Measurements from ENCODE around the gene LHB.

The LHB gene

DNA sequence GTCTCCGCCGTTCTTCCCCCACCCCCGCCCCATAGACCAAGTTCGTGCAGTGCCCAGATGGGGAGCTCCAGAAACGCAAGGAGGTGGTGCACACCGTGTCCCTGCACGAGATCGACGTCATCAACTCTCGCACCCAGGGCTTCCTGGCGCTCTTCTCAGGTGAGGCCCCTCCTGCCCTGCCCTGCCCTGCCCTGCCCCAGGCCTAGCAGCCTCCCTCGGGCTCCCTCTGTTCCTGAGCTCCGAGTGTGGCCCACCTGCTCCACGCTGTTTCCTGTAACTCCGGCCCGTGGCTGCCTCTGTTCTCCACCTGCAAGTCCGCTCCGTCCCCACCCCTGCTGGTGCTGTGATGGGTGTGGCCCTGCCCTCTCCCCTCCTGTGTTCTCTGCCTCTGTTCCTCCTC lies 6.4 kb downstream of the LHB start:
- DNase-seq (ENCODE audit: low read depth, low spot score) = no peak

DNA sequence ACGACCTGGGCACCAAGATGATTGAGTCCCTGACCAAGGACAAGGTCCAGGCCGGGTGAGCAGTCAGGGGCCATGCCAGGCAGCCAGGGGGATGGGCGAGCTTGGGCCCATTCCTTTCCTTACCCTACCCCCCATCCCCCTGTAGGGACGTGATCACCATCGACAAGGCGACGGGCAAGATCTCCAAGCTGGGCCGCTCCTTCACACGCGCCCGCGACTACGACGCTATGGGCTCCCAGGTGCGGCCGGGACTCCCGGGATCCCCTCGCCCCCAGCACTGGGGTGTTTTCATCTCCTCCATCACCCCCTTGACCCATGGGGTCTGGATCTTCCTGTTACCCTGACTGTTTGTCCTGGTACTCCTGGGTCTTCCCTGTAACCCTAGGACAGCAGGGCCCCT lies 7.1 kb downstream of the LHB start:
- no peak for DNase-seq (ENCODE audit: low read depth, low spot score)

DNA sequence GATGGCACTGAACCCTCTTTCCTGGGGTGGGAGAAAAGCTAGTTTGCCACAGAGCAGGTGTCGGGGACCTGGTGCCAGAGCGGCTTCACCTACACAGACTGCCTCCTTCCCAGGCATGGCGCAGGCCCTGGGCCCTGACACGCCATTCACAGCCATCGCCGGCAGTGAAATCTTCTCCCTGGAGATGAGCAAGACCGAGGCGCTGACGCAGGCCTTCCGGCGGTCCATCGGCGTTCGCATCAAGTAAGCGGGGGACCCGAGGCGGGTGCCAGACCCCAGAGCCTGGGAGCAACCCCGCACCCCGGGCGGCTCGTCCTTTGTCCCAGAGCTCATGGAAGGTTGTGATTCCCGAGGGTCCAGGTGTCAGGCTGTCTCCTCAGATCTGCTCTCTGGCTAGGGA lies 10.0 kb downstream of the LHB start:
- no peak for DNase-seq (ENCODE audit: low read depth, low spot score)

DNA sequence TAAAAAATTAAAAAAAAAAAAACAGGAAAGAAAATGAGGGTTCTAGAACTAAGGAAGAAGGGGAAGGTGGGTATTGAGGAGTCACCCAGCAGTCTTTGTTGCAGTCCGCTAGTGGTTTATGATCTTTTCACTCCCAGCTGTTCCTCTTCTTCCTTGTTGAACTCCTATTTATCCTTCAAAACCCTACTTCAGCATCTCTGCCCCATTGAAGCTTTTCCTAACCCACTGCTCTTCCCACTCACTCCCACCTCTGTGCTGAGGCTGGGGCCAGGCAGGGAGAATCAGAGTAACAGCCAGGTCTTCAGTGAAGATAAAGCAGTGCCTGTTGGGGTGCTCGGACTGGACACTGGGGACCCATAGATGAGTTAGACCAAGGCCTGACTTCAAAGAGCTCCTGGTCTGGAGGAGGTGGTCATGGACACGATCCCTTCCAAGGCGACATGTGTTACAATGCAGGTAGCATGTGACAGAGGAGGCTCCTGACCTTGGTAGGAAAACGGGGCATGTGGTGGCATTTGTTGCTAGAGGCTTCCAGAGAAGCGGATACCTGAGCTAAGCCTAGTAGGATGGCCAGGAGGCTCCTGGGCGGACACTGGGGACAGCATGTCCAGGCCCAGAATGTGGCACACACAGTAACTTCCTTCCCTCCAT lies 11.8 kb downstream of the LHB start:
- DNase-seq (ENCODE audit: low read depth, low spot score) = no peak

DNA sequence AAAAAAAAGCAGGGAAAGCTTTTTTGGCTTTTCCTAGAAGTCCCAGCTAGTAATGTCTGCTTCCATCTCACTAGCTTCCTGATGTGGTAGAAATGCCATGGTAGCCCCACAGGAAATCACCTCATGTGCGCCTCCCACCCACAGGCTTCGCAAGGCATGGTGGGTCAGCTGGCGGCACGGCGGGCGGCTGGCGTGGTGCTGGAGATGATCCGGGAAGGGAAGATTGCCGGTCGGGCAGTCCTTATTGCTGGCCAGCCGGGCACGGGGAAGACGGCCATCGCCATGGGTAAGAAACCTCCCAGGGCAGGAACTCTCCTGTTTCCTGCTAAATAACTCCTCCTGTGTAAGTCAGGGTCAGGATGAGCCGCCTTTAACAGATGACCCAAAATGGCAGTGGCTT lies 12.8 kb downstream of the LHB start:
- DNase-seq (ENCODE audit: low read depth, low spot score) = no peak

DNA sequence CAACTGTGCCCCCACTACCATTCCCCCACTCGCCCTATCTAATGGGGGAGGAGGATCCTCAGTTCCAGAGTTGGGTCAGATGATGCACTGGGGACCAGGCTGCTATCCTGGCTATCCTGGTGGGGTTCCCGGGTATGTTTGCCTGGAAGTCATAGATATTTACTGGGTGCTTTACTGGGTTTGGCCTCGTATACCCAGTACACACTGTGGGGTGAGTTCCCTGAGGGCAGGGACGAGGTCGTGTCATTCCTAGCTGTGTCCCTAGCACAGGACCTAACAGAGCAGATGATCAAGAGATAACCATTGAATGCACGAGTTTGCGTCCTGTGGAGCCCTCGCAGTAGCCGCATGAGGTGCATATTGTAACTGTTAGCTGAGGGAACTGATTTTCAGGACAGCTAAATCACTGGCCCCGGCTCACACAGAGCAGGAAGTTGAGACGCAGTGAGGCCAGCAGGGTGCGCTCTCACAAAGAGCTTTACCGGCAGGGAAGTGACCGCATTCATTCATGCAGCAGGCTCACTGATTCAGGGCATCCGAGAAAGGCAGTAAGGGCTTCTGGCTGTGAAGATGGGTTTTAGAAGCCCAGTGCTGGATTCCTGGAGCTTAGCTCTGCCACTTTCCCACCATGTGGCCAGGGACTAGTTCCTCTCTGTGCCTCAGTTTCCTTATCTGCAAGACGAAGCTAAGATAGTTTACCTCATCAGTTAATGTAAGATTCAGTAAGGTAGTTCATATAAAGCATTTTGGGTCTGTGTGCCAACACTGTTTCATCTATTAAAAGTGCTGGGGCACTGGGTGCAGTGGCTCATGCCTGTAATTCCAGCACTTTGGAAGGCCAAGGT lies 17.2 kb downstream of the LHB start:
- peak; percentile 46 for DNase-seq (ENCODE audit: low read depth, low spot score)

DNA sequence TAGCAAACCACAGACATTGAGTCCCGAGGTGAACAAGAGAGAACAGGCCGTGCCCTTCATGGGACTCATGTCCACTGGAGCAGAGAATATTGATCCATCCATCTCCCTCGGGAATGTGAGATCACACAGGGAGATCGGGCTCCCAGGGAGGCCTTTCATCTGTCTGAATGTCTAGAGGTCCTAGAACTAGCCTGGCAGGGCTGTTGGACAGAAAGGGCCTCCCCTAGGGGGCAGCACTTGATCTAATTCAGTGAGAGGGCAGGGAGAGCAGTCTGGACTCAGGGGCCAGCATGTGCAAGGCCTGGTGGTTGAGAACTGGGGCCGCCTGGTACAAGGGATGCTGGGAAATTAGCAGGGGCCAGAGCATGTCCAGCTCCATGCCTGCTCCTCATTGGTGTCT lies 18.9 kb downstream of the LHB start:
- no peak for DNase-seq (ENCODE audit: low read depth, low spot score)

DNA sequence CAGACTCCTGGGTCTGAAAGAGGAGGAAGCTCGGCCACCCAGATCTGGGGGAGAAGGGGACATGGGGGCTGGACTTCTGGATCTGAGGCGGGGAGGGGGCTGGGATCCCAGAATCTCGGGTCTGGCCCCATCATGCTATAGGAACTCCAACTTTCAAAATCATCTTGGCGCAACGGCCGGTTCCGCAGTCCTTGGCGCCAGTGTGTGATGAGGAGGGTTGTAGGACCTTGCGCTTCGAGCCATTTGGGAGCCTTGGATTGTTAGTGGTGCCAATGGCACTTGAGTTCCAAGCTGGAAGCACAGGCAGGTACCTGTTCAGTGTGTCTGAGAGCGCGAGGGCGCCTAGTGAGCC lies 22.9 kb downstream of the LHB start:
- DNase-seq (ENCODE audit: low read depth, low spot score) = no peak

DNA sequence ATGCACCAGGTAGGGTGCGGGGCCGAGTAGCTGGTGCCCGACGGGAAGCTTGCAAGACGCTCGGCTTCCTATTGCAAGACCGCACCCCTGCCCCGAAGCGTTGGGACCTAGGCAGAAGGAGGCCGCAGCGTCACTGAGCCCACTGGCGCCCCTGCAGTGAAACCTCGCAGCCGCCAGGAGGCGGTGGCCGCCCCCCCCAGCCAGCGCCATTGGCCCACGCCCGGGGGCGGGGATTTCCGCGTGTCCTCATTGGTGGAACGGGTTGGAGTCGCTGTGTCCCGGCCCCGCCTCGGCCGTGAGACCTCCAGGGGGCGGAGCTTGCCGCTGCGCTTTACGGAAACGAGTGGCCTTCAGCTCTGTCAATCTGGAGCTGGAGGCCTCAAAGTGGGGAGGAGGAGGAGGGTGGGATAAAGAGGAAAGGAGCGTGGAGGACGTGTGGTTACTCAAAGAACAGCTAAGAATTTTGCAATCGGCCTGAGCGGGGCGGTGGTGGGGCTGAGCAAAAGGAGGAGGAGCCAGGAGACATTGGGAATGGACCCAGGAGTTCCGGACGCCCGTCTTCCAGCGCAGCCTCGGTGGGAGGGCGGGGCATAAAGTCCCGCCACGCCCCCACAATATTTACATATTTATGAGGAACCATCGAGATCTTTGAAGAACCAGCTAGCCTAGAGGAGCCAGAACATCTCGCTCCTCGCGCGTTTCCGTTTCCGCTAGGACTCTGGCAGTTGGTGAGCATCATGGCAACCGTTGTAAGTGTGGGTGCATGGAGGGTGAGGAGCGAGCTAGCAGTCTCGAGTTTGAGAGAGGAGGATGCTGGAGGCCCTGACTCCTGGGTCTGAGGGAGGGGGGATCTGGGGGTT lies 23.5 kb downstream of the LHB start, which contains the start of the genes GYS1 and RUVBL2:
TSS of gene GYS1 (minus strand) at position 135 of the 860 bp plus-strand sequence. CDS start 197 bp downstream, outside the sequence.
TSS of gene RUVBL2 (plus strand) at position 713 of the 860 bp plus-strand sequence. CDS start at position 738, 25 bp downstream.
- DNase-seq (ENCODE audit: low read depth, low spot score) = peak; percentile 99

DNA sequence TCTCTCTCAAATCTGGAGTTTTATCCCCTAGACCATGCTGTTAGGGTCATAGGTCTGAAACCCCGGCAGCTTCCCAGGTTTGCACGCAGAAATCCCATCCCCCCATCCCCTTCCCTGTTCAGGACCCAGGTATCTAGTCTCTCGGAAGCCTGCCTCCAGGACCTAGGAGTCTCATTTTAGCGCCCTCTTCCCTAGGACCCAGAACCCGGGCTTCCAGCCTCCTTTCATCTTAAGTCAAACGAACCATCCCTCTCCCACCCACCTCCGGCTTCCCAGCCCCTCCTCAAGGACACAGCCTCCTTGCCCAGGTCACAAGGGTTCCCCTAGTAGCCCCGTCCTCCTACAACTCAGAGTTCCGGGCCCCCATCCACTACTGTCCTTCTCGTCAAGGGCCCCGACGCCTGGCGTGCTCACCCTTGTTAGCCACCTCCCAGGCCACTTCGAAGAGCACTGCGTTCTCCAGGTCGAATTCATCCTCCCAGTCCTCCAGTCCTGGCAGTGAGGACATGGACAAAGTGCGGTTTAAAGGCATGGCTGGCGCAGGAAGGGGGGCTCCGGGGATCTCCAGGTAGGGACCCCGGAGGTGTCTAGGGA lies 24.2 kb downstream of the LHB start:
- no peak for DNase-seq (ENCODE audit: low read depth, low spot score)

DNA sequence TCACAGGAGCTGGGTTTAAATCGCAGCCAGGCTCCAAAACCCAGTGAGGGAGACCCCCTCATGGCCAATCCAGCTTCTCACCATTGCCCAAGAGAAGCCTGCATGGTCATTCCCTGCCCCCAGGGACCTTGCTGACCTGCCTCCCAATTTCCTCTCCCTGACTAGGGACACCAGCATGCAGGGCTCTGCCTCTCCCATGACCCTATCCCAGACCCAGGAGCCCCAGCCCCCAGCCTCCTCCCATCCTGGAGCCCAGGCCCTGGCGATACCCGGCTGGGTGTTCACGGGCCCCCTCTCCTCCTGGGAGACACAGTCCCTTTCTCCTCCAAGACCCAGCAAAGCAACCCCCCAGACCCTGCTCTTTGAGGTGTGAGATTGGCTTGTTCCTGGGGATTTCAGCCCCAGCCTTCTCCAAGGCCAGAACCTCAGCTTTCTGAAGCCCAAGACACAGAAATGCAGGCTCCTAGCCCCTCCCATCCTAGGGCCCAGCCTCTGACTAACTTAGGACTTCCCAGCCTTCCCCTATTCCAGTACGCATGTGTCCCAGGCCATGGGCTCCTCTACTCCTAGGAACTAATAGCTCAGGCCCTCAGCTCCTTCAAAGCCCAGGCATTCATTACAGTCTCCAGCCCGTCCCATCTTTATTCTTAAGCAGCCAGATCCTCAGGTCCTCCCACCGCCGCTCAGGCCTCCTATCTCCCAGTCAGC lies 24.9 kb downstream of the LHB start:
- no peak for DNase-seq (ENCODE audit: low read depth, low spot score)

DNA sequence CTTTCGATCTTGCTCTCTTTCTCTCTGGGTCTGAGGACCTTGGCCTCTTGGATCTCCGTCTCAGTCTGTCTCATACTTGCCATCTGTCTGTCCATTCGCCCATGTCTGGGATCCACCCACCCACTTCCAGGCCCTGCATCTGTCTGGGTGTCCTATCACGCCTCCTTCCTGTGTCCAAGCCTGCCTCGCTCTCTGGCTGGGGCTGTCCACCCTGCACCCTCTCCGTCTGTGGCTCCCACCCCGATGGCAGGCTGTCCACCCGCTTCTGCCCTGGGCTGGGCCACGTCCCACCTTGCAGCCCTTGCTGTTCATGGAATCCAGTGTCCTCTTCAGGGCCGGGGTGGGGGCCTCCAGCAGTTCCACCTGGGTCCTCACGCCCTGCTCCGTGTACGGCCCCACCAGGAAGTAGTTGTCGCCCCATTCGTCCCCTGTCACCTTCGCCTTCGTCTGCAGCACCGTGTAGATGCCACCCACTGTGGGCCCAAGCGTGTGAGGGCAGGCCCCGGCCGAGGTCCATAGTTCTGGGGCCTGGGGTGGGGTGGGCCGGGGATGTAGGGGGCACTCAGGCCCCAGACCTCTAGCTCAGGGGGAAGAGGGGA lies 25.8 kb downstream of the LHB start:
- DNase-seq (ENCODE audit: low read depth, low spot score) = no peak

DNA sequence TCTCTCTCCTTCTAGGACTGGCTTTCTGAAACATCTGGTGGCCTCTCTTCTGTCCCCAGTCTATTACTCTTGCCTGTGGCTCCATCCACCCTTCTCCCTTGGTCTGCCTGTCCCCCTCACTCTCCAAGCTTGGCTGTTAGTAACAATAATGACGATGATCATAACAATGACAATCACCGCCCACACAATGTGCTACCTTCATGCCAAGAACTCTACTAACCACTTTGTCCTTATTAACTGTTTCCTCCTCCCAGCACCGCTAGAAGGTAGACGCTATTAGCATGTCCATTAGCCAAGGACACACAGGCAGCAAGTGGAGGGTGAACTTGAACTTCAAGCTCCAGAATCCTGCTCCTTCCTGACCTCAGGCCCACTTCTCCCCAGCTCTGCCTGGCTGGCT lies 26.5 kb downstream of the LHB start:
- DNase-seq (ENCODE audit: low read depth, low spot score) = no peak

DNA sequence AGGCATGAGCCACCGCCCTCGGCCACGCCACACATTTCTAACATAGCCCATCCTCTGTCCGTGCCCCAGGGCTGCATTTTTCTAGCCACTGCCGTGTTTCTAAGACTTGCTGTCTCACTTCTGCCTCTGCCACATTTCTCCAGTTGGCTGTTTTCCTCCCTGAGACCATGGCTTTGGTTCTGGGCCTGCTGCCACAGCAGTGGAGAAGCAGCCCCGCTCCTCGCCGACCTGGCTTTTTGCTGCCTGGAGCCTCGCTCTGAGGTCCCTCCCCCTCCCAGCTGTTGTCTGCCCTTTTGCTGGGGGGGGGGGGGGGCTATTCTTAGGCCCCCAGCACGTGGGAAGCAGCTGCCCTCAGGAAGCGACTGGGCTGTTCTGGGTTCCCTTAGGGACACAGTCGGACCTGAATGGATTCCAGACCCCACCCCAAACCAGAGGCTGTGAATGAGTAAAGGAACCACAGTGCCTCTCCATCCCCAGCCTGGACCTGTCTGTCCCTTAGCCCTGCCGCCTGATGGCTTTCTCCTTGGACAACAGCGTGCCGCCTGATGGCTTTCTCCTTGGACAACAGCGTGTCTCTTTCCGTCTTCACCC lies 27.1 kb downstream of the LHB start:
- DNase-seq (ENCODE audit: low read depth, low spot score) = no peak

DNA sequence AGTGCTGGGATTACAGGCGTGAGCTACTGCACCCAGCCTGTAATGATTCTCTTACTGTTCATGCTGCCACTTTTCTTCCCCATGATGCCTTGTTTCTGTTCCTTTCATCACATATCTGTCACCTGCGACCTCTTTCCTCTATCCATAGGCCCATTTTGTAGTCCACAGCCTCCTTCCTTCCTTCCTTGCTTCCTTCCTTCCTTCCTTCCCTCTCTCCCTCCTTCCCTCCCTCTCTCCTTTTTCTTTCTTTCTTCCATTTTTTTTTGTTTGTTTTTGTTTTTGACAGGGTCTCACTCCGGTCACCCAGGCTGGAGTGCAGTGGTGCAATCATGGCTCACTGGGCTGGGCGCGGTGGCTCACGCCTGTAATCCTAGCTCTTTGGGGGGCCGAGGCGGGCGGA lies 28.0 kb downstream of the LHB start:
- DNase-seq (ENCODE audit: low read depth, low spot score) = no peak

DNA sequence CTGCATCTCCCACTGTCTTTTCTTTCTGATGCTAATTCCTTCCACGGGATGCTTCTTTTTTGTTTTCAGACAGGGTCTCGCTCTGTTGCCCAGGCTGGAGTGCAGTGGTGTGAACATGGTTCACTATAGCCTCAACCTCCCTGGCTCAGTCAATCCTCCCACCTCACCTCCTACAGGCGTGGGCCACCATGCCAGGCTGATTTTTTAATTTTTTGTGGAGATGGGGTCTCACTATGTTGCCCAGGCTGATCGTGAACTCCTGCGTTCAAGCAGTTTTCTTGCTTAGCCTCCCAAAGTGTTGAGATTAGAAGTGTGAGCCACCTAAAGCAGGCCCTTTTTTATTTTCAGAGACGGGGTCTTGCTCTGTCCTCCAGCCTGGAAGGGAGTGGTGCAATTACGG lies 28.6 kb downstream of the LHB start:
- DNase-seq (ENCODE audit: low read depth, low spot score) = no peak

DNA sequence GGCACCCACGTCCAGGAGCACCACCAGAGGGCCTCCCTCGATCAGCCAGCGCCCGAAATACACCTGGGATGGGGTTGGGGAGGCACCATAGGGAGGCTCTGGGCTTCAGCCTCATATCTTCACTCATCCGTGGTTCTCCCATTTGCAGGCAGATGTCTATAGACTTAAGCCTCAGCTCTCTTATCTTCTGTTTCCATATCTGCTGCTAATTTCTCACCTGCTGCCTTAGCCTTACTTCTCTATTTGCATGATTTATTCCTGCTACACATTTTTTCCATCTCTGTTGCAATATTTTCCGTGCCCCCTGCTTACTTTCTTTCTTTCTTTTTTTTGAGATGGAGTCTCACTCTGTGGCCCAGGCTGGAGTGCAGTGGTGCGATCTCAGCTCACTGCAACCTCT lies 29.6 kb downstream of the LHB start:
- no peak for DNase-seq (ENCODE audit: low read depth, low spot score)

DNA sequence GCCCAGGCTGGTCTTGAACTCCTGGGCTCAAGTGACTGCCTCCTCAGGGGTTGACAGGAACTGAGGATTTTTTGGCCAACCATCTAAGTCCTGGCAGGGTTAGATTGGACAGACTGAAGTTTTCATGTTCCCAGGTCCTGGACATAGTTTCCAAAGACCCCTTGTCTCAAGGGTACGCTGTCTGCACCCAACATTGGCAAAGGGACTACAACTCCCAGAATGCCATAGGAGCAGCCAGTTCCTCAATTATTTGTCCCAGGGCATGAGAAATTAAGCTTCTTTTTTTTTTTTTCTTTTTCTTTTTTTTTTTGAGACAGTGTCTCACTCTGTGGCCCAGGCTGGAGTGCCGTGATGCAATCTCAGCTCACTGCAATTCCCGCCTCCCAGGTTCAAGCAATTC lies 30.7 kb downstream of the LHB start:
- no peak for DNase-seq (ENCODE audit: low read depth, low spot score)

DNA sequence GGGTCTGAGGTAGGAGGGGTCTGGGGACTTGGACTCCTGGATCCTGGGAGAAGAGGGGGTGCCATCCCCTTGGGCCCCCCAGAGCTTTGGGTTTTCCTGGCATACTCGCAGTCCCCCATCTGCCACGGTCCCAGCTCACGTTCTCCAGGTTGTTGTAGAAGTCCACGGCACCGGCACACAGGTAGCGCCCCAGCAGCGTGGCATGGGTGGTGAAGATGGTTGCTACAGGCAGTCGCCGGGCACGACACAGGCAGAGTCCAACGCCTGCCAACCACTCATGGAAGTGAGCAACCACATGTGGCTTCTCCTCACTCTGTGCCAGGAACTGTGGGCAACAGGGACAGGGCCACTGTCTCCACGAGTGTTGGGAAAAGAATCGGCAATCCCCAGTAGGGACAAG lies 31.2 kb downstream of the LHB start:
- DNase-seq (ENCODE audit: low read depth, low spot score) = no peak

DNA sequence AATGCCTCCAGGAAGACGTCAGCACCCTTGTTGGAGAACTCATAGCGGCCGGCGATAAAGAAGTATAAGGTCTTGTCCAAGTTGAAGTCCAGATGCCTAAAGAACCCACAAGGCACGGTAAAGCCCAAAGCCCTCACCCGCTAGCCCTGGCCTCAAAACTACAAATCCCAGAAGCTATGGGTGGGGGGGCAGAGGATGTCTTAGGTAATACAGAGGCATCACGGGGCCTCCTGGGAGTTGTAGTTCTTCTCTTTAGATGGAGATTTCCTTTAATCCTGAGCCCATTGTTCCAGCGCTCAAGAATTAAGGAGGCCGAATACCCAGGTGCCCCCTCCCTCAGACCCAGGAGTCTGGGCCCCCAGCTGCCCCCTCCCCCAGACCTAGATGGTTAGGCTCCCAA lies 34.6 kb downstream of the LHB start:
- DNase-seq (ENCODE audit: low read depth, low spot score) = no peak
